CD4-positive, alpha-beta T cell (primary cell): ENCODE results near the gene CR1L. TPM values are rescaled to one million over a fixed set of nuclear protein-coding genes. Genes with fewer than 3 reads are reported as not detected.
"Not testable (repeated sequence)": the region's sequence is repeated elsewhere in the genome, so short reads cannot be mapped to it uniquely, and the experiment has no call there.

Experiments used
- ATAC-seq: fragments of 200-7000 bp; cut with Tn5 transposase; one replicate; pipeline ENCODE4 v1.10.0; 2022; ENCODE audit warnings: mild to moderate bottlenecking; ENCODE audit not compliant: poor library complexity
- CTCF ChIA-PET: fragments of 350-600 bp; sonication (Branson Sonifier 250); formaldehyde crosslinking; loops from one replicate; lab custom pipeline; 2021; ENCODE audit warnings: antibody characterized with exemption, inconsistent platforms; lab: Charles Lee
- POLR2A ChIA-PET: fragments of 350-600 bp; sonication (Branson Sonifier 250); formaldehyde crosslinking; loops from one replicate; lab custom pipeline; 2021; ENCODE audit warnings: antibody characterized with exemption, inconsistent platforms; lab: Charles Lee
- DNase-seq, 14 experiments: peaks; one replicate each; pipeline ENCODE4 v3.0.0-alpha.2; 2013 to 2020; ENCODE audit warnings: mixed read lengths in 2 of 14
- H3K27ac ChIP-seq, 2 donors: one replicate each; pipeline versions ENCODE4 v1.5.1 to v1.7.0; 2013; ENCODE audit warnings: low read length in 2 of 2, low read depth in 1 of 2, mild to moderate bottlenecking in 1 of 2
- H3K27me3 ChIP-seq, 2 experiments: 1 replicate in 1 of 2; 2 replicates in 1 of 2; pipeline versions ENCODE4 v1.6.1 to v1.7.0; 2013; ENCODE audit warnings: low read length in 2 of 2, control low read depth in 1 of 2, mild to moderate bottlenecking in 1 of 2, moderate library complexity in 1 of 2; ENCODE audit not compliant: insufficient read depth in 2 of 2, control insufficient read depth in 1 of 2
- H3K36me3 ChIP-seq: one replicate; pipeline ENCODE4 v1.6.1; 2013; ENCODE audit warnings: low read length, control low read depth; ENCODE audit not compliant: insufficient read depth
- H3K4me1 ChIP-seq: one replicate; pipeline ENCODE4 v1.6.1; 2013; ENCODE audit warnings: low read length, control low read depth; ENCODE audit not compliant: insufficient read depth
- H3K4me3 ChIP-seq: one replicate; pipeline ENCODE4 v1.5.1; 2013; ENCODE audit warnings: mild to moderate bottlenecking, low read length, moderate library complexity
- H3K9me3 ChIP-seq, 2 experiments: 1 replicate in 1 of 2; 2 replicates in 1 of 2; pipeline versions ENCODE4 v1.6.1 to v1.7.0; 2013; ENCODE audit warnings: low read length in 2 of 2, mild to moderate bottlenecking in 2 of 2, control low read depth in 1 of 2, moderate library complexity in 1 of 2; ENCODE audit not compliant: control insufficient read depth in 1 of 2, insufficient read depth in 1 of 2
- H3K27ac Mint-ChIP-seq: one replicate; pipeline ENCODE4 v1.8.0; 2020; ENCODE audit warnings: mixed read lengths
- H3K27me3 Mint-ChIP-seq: one replicate; pipeline ENCODE4 v1.8.0; 2021; ENCODE audit warnings: mixed read lengths
- H3K36me3 Mint-ChIP-seq: one replicate; pipeline ENCODE4 v1.8.0; 2021; ENCODE audit warnings: low read depth, mixed read lengths
- H3K4me1 Mint-ChIP-seq: one replicate; pipeline ENCODE4 v1.8.0; 2021; ENCODE audit warnings: low read depth, mixed read lengths
- H3K4me3 Mint-ChIP-seq: one replicate; pipeline ENCODE4 v1.8.0; 2020; ENCODE audit warnings: mild to moderate bottlenecking, mixed read lengths
- H3K9me3 Mint-ChIP-seq: one replicate; pipeline ENCODE4 v1.8.0; 2020; ENCODE audit warnings: mixed read lengths
- intact Hi-C, 2 experiments: fragments of 100-400 bp; cut with DNase I in 1 of 2; cut with micrococcal nuclease in 1 of 2; formaldehyde crosslinking; loops; one replicate each; pipeline versions ENCODE4 v1.15.1 to v1.9.0; 2023 to 2025; cut with DNase I, micrococcal nuclease
- total RNA-seq, 174 experiments: library from RNA in 2 of 174; stranded (reverse) in 2 of 174; gene quantifications; one replicate each; pipeline ENCODE4 v1.2.3 and lab custom pipeline; 2021 to 2026
- TF ChIP-seq, protein P1 (sequence below): fragments of 200-600 bp; IDR thresholded peaks from one replicate; pipeline ENCODE4 v1.8.0; 2022; ENCODE audit warnings: antibody characterized with exemption, mild to moderate bottlenecking

Gene CR1L
- total RNA-seq, 2 experiments from 2014 or later: not detected

DNA sequence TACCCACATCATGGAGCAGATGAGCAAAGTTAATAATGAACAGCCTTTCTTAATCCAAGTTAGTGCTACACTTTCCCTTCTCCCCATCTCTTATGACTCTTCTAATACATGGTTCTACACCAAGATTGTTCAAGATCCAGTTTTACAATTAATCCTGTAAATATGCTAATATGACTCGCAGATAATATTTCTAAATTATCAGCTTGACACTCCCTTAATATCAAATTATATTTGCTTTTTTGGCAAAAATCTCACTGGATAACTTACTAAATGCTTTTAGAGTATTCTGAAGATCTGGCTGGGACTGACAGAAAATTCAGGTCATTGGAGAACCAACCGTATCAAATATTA lies 24.4 kb upstream of the CR1L start:
- Mint-ChIP-seq H3K27me3 (peaks cover 6% of the 10 kb centered on the region), H3K27ac (no peak overlapping the region), H3K4me1 (peaks cover 8% of the 10 kb centered on the region), H3K4me3 (no peak overlapping the region), H3K9me3 (no peaks in the 10 kb centered on the region), H3K36me3 (no peaks in the 10 kb centered on the region)
- Histone ChIP-seq H3K36me3 (no peaks in the 10 kb centered on the region), H3K4me1 (no peaks in the 10 kb centered on the region), H3K9me3 (no peaks in the 10 kb centered on the region), H3K27ac (no peak overlapping the region), H3K4me3 (no peak overlapping the region), H3K27me3 (no peaks in the 10 kb centered on the region)
- no peak for ATAC-seq
- TF ChIP-seq, protein P1, sequence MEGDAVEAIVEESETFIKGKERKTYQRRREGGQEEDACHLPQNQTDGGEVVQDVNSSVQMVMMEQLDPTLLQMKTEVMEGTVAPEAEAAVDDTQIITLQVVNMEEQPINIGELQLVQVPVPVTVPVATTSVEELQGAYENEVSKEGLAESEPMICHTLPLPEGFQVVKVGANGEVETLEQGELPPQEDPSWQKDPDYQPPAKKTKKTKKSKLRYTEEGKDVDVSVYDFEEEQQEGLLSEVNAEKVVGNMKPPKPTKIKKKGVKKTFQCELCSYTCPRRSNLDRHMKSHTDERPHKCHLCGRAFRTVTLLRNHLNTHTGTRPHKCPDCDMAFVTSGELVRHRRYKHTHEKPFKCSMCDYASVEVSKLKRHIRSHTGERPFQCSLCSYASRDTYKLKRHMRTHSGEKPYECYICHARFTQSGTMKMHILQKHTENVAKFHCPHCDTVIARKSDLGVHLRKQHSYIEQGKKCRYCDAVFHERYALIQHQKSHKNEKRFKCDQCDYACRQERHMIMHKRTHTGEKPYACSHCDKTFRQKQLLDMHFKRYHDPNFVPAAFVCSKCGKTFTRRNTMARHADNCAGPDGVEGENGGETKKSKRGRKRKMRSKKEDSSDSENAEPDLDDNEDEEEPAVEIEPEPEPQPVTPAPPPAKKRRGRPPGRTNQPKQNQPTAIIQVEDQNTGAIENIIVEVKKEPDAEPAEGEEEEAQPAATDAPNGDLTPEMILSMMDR: peak; percentile 16
- DNase-seq: no peak
- intact Hi-C loops: no loop called here
- ChIA-PET CTCF (interaction anchor here (0.8 to 1.7 kb wide), 5 partner anchors 10 to 177 kb away, joined by 3 to 5 read pairs (median 3); no protein-coding TSS in a partner anchor), POLR2A (no interaction called here)

DNA sequence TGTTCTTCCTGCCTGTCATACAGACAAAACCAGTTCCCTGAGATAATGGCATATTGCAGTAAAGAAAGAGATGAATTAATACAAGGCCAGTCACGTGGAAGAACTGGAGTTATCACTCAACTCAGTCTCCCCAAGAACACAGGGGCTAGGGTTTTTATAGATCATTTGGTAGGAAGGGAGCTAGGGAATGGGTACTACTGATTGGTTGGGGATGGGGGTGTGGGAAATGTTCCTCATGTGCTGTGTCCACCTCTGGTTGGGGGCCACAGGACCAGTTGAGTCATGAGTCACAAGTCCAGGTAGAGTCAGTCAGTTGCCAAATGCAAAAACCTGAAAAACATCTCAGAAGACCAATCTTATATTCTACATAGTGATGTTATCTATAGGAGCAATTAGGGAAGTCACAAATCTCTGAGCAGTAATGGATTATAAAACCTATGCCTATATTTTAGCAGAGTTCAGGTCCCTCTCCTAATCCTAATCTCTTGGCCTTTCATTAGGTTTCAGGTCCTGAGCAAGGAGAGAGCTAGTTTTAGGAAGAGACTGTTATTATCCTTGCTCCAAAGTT lies 19.3 kb upstream of the CR1L start:
- H3K36me3 Mint-ChIP-seq, CTCF ChIA-PET, H3K4me3 ChIP-seq, H3K4me3 Mint-ChIP-seq, H3K36me3 ChIP-seq, H3K27me3 ChIP-seq, ATAC-seq, H3K27ac ChIP-seq, H3K4me1 ChIP-seq, H3K27me3 Mint-ChIP-seq, H3K9me3 Mint-ChIP-seq, DNase-seq, POLR2A ChIA-PET, H3K9me3 ChIP-seq, H3K27ac Mint-ChIP-seq, intact Hi-C loops, H3K4me1 Mint-ChIP-seq: not testable (repeated sequence)

DNA sequence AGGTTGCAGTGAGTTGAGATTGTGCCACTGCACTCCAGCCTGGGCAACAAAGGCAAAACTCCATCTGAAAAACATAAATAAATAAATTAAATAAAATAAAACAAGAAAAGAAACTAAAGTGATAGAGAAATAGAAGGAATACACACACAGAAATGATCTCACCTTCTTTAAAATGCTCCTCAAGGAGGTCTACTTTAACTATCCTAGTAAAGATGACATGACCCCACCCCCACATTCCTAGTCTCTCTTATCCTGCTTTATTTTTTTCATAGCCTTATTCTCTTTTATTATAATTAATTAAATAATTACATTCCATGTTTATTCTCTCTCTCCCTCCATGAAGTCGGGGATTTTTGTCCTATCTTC lies 18.0 kb upstream of the CR1L start:
- CTCF ChIA-PET: no interaction called here
- Mint-ChIP-seq H3K9me3 (no peaks in the 10 kb centered on the region), H3K4me1 (no peaks in the 10 kb centered on the region), H3K27me3 (no peaks in the 10 kb centered on the region), H3K36me3 (no peaks in the 10 kb centered on the region), H3K27ac (no peak overlapping the region), H3K4me3 (no peak overlapping the region)
- intact Hi-C loops: no loop called here
- H3K27me3 ChIP-seq: no peaks in the 10 kb centered on the region
- TF ChIP-seq, protein P1: no peak
- H3K27ac ChIP-seq: no peak overlapping the region
- H3K9me3 ChIP-seq: no peaks in the 10 kb centered on the region
- H3K4me1 ChIP-seq: no peaks in the 10 kb centered on the region
- DNase-seq (no peak), ATAC-seq (no peak)
- no peak overlapping the region for H3K4me3 ChIP-seq
- POLR2A ChIA-PET: no interaction called here
- H3K36me3 ChIP-seq: no peaks in the 10 kb centered on the region

DNA sequence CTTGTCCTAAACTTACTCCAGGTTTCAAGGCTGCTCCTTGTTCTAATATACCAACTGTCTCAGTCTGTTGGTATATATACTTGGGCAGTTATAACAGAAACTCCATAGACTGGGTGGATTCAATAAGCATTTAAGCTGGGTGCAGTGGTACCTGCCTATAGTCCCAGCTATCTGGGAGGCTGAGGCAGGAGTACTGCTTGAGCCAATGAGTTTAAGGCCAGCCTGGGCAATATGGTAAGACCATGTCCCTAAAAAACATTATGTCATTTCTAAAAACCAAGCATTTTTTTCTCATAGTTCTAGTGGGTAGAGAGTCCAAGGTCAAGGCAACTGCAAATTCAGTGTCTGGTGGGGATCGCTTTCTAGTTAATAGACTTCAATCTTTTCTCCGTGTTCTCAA lies 17.4 kb upstream of the CR1L start:
- POLR2A ChIA-PET: no interaction called here
- Mint-ChIP-seq H3K27me3 (no peaks in the 10 kb centered on the region), H3K27ac (no peak overlapping the region), H3K36me3 (no peaks in the 10 kb centered on the region), H3K4me1 (no peaks in the 10 kb centered on the region), H3K4me3 (no peak overlapping the region), H3K9me3 (no peaks in the 10 kb centered on the region)
- no peaks in the 10 kb centered on the region for H3K4me1 ChIP-seq
- TF ChIP-seq, protein P1: no peak
- no peak overlapping the region for H3K27ac ChIP-seq
- H3K27me3 ChIP-seq: no peaks in the 10 kb centered on the region
- no peaks in the 10 kb centered on the region for H3K36me3 ChIP-seq
- DNase-seq (no peak), ATAC-seq (no peak)
- CTCF ChIA-PET: no interaction called here
- H3K4me3 ChIP-seq: no peak overlapping the region
- intact Hi-C loops: no loop called here
- no peaks in the 10 kb centered on the region for H3K9me3 ChIP-seq
